K562 (cell line): ENCODE measurements around the gene HS3ST3A1. TPM values are rescaled to one million over a fixed set of nuclear protein-coding genes. Genes with fewer than 3 reads are reported as not detected.

Experiments
- ARID1B ChIP-seq: fragments of 450-650 bp; IDR thresholded peaks from 2 replicates; pipeline ENCODE4 v1.6.1; 2016; ENCODE audit warnings: antibody characterized with exemption, mild to moderate bottlenecking, inconsistent platforms
- ASH1L ChIP-seq: fragments of 450-650 bp; IDR thresholded peaks from 2 replicates; pipeline ENCODE4 v1.6.1; 2018; ENCODE audit warnings: borderline replicate concordance, mild to moderate bottlenecking, low read depth; ENCODE audit not compliant: partially characterized antibody
- CHD4 ChIP-seq: fragments of 200-600 bp; sonication (generic); IDR thresholded peaks from 3 replicates; pipeline ENCODE4 v1.6.1; 2012; ENCODE audit warnings: low read depth, mild to moderate bottlenecking, mixed read lengths, low read length, inconsistent platforms; ENCODE audit not compliant: insufficient read depth, insufficient replicate concordance, poor library complexity, severe bottlenecking
- HNRNPH1 ChIP-seq: fragments of 200-400 bp; formaldehyde crosslinking; optimal IDR thresholded peaks from 2 replicates; pipeline ENCODE3; 2017; ENCODE audit warnings: low read depth, mild to moderate bottlenecking, low read length, moderate library complexity
- MTA1 ChIP-seq: fragments of 450-650 bp; IDR thresholded peaks from 2 replicates; pipeline ENCODE4 v1.6.1; 2017; ENCODE audit warnings: borderline replicate concordance
- PCBP1 ChIP-seq: fragments of 200-400 bp; formaldehyde crosslinking; IDR thresholded peaks from 2 replicates; pipeline ENCODE4 v1.6.1; 2018; ENCODE audit warnings: mild to moderate bottlenecking, low read depth, low read length; ENCODE audit not compliant: poor library complexity, severe bottlenecking
- ZNF121 ChIP-seq: sonication (generic); formaldehyde crosslinking; conservative IDR thresholded peaks from 2 replicates; pipeline ENCODE4 v1.8.0; 2022; ENCODE audit warnings: missing genetic modification reagents
- ZNF239 ChIP-seq: fragments of 250-450 bp; sonication (Bioruptor Pico); IDR thresholded peaks from 2 replicates; pipeline ENCODE4 v1.4.0; 2020; ENCODE audit warnings: mild to moderate bottlenecking
- ZNF668 ChIP-seq: fragments of 250-450 bp; sonication (Bioruptor Pico); IDR thresholded peaks from 2 replicates; pipeline ENCODE4 v1.8.0; 2022; ENCODE audit warnings: mild to moderate bottlenecking, inconsistent platforms
- ZNF75A ChIP-seq: fragments of 450-650 bp; formaldehyde crosslinking; IDR thresholded peaks from 2 replicates; pipeline ENCODE4 v1.4.0; 2020; ENCODE audit warnings: mild to moderate bottlenecking
- ZNF79 ChIP-seq: fragments of 250-450 bp; sonication (Bioruptor Pico); IDR thresholded peaks from 2 replicates; pipeline ENCODE4 v1.4.0; 2020; ENCODE audit warnings: low read depth, mild to moderate bottlenecking, moderate library complexity
- polyA plus RNA-seq, 8 experiments: library from polyadenylated mRNA; depleted of rRNA in 4 of 8; stranded (reverse) in 5 of 8; unstranded in 3 of 8; fragments of >200 nt; fragmentation: Nextera tagmentation in 2 of 8; fragmentation: Illumina TruSeq in 1 of 8; extraction: Ambion mirVana in 2 of 8; extraction: Trizol in 1 of 8; gene quantifications; 2 replicates each; pipeline versions ENCODE4 v1.2.1 to v1.2.3, GENCODE V29; 2011 to 2014; ENCODE audit warnings: inconsistent platforms in 1 of 8, missing spikeins in 1 of 8
- total RNA-seq, 7 experiments: library from RNA; depleted of rRNA in 6 of 7; stranded (reverse); fragments of >200 nt in 6 of 7; fragmentation: Illumina TruSeq in 2 of 7; extraction: Trizol in 2 of 7; gene quantifications; 2 replicates each; pipeline versions ENCODE4 v1.2.1 to v1.2.3, GENCODE V29; 2011 to 2021; ENCODE audit warnings: low replicate concordance in 1 of 7
- TF ChIP-seq, protein P1 (sequence below): sonication (generic); formaldehyde crosslinking; IDR thresholded peaks from 2 replicates; pipeline ENCODE4 v1.8.1; 2022; ENCODE audit warnings: missing genetic modification reagents
- TF ChIP-seq, protein P2 (sequence below): fragments of 450-650 bp; formaldehyde crosslinking; IDR thresholded peaks from 2 replicates; pipeline ENCODE4 v1.4.0; 2020; ENCODE audit warnings: mild to moderate bottlenecking, moderate library complexity
- TF ChIP-seq, protein P3 (sequence below): sonication (generic); formaldehyde crosslinking; IDR thresholded peaks from 2 replicates; pipeline ENCODE4 v1.8.0; 2022; ENCODE audit warnings: mild to moderate bottlenecking, missing genetic modification reagents
- TF ChIP-seq, protein P4 (sequence below): fragments of 450-650 bp; conservative IDR thresholded peaks from 2 replicates; pipeline ENCODE4 v1.6.1; 2016; ENCODE audit warnings: missing genetic modification characterization, low read depth, mild to moderate bottlenecking, missing compliant biosample characterization, moderate library complexity

Gene HS3ST3A1
- total and polyA plus RNA-seq, 9 of the 15 experiments (the other 6 are each of a cell fraction or from before 2014, with no cell fraction given), result 0.25 to 14.8 (median 2.3) TPM

DNA sequence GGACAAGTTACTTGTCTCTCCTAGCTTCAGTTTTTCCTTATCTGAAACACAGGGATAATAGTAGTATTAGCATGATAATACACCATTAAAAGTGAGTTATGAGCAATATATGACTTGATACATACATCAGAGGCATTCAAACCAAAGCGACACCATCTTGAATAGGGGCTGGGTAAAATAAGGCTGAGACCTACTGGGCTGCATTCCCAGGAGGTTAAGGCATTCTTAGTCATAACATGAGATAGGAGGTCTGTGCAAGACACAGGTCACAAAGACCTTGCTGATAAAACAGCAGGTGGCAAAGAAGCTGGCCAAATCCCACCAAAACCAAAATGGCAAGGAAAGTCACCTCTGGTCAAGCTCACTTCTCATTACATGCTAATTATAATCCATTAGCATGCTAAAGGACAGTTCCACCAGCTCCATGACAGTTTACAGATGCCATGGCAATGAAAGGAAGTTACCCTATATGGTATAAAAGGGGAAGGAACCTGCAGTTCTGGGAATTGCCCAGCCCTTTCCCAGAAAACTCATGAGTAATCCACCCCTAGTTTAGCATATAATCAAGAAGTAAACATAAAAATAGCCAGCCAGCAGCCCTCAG lies 37.2 kb upstream of the HS3ST3A1 start (continued):
- TF ChIP-seq ZNF121 (no peak), MTA1 (no peak), CHD4 (no peak), ZNF75A (CRISPR knock-in tag) (no peak), PCBP1 (no peak), ZNF79 (CRISPR knock-in tag) (peak; percentile 83), ZNF239 (CRISPR knock-in tag) (peak; percentile 83), HNRNPH1 (no peak), ASH1L (no peak), ARID1B (no peak), ZNF668 (CRISPR knock-in tag) (peak; percentile 92; the same call in 1 of the 2 replicates)
- TF ChIP-seq, protein P1, sequence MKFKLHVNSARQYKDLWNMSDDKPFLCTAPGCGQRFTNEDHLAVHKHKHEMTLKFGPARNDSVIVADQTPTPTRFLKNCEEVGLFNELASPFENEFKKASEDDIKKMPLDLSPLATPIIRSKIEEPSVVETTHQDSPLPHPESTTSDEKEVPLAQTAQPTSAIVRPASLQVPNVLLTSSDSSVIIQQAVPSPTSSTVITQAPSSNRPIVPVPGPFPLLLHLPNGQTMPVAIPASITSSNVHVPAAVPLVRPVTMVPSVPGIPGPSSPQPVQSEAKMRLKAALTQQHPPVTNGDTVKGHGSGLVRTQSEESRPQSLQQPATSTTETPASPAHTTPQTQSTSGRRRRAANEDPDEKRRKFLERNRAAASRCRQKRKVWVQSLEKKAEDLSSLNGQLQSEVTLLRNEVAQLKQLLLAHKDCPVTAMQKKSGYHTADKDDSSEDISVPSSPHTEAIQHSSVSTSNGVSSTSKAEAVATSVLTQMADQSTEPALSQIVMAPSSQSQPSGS (CRISPR knock-in tag), result no peak
- TF ChIP-seq, protein P2, sequence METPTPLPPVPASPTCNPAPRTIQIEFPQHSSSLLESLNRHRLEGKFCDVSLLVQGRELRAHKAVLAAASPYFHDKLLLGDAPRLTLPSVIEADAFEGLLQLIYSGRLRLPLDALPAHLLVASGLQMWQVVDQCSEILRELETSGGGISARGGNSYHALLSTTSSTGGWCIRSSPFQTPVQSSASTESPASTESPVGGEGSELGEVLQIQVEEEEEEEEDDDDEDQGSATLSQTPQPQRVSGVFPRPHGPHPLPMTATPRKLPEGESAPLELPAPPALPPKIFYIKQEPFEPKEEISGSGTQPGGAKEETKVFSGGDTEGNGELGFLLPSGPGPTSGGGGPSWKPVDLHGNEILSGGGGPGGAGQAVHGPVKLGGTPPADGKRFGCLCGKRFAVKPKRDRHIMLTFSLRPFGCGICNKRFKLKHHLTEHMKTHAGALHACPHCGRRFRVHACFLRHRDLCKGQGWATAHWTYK (CRISPR knock-in tag), result peak; percentile 96
- TF ChIP-seq, protein P3, sequence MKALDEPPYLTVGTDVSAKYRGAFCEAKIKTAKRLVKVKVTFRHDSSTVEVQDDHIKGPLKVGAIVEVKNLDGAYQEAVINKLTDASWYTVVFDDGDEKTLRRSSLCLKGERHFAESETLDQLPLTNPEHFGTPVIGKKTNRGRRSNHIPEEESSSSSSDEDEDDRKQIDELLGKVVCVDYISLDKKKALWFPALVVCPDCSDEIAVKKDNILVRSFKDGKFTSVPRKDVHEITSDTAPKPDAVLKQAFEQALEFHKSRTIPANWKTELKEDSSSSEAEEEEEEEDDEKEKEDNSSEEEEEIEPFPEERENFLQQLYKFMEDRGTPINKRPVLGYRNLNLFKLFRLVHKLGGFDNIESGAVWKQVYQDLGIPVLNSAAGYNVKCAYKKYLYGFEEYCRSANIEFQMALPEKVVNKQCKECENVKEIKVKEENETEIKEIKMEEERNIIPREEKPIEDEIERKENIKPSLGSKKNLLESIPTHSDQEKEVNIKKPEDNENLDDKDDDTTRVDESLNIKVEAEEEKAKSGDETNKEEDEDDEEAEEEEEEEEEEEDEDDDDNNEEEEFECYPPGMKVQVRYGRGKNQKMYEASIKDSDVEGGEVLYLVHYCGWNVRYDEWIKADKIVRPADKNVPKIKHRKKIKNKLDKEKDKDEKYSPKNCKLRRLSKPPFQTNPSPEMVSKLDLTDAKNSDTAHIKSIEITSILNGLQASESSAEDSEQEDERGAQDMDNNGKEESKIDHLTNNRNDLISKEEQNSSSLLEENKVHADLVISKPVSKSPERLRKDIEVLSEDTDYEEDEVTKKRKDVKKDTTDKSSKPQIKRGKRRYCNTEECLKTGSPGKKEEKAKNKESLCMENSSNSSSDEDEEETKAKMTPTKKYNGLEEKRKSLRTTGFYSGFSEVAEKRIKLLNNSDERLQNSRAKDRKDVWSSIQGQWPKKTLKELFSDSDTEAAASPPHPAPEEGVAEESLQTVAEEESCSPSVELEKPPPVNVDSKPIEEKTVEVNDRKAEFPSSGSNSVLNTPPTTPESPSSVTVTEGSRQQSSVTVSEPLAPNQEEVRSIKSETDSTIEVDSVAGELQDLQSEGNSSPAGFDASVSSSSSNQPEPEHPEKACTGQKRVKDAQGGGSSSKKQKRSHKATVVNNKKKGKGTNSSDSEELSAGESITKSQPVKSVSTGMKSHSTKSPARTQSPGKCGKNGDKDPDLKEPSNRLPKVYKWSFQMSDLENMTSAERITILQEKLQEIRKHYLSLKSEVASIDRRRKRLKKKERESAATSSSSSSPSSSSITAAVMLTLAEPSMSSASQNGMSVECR (CRISPR knock-in tag), result no peak
- TF ChIP-seq, protein P4, sequence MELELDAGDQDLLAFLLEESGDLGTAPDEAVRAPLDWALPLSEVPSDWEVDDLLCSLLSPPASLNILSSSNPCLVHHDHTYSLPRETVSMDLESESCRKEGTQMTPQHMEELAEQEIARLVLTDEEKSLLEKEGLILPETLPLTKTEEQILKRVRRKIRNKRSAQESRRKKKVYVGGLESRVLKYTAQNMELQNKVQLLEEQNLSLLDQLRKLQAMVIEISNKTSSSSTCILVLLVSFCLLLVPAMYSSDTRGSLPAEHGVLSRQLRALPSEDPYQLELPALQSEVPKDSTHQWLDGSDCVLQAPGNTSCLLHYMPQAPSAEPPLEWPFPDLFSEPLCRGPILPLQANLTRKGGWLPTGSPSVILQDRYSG, result peak; percentile 98
